Fibroblast of peridontal ligament (primary cell): Measurements from ENCODE around the gene GTPBP3.

ENCODE experiments used
- DNase-seq: peaks from one replicate; pipeline ENCODE4 v3.0.0-alpha.2; 2010; ENCODE audit errors: extremely low read depth

Gene GTPBP3

DNA sequence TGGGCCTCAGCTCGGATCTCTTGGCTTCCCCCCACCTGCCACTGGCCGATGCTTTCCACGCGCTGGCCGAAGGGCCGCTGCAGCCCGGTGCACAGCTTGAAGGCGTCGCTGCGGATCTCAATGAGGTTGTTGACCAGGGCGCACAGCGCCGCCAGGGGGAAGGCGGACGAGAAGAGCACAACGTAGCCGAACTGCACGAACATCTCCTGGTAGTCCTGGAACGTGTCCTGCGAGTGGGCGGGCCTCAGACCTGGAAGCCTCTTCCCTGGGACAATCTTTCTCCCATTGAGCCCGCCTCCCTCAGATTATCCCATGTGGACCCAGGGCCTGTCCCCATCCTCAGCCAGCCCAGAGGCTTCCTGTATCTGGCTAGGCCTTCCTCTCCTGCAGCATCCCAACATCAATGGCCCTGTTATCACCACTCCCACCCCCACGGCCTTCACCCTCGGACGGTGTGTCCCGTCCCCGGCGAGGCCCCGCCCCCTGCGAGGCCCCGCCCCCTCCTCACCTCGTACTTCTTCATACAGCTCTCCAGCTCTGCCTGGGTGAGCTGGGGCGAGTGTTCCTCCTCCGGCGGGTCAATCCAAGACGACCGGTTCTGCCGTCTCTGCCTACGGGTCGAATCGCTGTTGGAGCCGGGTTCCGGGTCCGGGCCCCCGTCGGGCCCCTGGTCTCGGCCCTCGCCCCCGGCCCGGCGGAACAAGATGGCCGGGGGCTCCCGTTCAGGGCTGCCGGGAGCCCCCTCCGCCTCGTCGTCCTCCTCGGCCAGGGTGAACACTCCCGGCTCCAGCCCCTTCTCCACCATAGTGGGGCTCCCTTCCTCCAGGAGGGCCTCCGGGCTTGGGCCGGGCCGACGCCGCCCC is 9.5 kb upstream of the GTPBP3 start:
- no peak for DNase-seq

DNA sequence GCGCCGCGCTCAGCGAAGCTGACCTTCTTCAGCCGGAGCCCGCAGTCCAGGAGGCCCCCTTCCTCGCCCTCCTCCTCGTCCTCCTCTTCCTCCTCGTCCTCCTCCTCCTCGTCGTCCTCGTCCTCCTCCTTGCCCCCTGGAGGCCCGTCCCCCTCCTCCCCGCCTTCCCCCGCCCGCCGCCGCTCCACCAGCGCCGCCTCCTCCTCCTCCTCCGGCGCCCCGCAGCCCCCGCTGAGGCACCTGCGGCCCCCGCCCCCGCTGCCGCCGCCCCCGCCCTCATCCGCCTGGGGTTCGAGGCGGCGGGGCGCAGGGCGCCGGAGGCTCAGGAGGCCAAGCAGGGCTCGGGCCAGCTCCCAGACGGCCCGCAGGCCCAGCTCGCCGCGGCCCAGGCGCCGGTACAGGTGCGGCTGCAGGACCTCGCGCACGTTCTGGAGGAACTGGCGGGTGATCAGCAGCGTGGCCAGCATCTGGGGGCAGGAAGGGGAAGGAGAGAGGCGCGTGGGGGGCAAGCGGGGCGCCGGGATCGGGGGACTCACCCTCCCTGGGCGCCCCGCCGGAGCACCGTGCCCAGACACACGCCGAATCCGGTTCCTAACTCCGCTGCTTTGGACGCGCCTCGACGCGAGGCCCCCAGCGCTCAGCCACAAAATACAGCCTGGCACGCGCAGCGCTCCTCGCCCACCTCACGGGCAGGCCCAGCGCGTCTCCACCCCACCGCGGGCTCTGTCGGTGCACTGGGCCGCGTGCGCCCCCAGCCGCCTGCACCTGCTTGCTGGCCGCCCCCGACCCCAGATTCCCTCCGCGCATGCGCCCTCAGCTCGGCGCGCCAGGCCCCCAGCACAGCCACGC is 8.6 kb upstream of the GTPBP3 start:
- DNase-seq = no peak

- DNase-seq = no peak
Observed at GRCh38 chr19:17329366-17330261, 7.7 kb upstream of the GTPBP3 start.

DNA sequence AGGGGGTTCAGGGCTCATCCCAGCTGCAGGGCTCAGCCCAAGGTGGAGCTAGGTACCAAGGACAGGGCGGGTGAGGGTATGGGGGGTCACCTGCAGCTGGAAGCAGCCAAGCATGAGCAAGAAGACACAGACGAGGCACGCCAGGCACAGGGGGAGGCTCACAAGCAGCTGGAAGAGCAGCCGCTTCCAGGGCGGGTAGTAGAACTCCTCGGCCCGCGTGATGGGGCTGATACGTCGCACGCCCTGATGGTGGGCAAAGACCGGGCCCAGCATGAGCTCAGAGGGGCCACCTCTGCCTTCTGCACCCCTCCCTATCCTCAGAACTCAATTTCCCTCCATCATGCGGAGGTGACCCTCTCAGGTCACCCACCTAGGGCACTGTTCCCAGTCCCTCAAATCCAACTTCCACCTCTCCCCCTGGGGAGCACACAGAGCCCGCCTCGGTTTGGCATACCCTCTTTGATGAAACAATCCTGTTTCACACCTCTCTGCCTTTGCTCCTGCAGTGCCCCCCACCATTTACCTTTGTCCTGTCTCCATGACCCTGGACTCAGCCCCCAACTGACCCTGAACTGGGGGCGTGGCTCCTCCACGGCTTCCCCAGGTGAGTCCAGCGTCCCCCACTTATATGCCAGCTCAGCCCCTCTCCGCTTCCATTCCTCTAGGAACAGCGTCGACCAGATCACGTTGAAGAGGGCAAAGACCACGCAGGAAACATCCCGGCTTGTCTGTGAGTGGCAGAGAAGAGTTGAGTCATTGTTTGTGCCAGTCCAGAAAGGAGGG is 6.9 kb upstream of the GTPBP3 start:
- no peak for DNase-seq

- DNase-seq = no peak
Observed at GRCh38 chr19:17331045-17331558, 6.3 kb upstream of the GTPBP3 start.

DNA sequence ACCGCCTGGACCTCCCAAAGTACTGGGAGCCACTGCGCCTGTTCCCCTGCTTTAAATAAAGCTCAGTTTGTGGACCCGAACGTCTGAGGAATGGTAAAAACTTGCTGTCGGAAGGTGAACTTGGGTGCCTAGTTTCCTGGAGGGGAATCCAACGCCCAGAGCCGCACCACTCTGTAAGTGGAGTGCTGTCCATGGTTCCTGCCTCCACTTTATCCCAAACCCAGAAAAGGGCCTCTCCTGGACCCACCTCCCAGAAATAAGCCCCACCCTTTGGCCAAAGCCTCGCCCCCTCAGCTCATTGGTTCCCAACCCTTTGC is 5.0 kb upstream of the GTPBP3 start:
- no peak for DNase-seq

DNA sequence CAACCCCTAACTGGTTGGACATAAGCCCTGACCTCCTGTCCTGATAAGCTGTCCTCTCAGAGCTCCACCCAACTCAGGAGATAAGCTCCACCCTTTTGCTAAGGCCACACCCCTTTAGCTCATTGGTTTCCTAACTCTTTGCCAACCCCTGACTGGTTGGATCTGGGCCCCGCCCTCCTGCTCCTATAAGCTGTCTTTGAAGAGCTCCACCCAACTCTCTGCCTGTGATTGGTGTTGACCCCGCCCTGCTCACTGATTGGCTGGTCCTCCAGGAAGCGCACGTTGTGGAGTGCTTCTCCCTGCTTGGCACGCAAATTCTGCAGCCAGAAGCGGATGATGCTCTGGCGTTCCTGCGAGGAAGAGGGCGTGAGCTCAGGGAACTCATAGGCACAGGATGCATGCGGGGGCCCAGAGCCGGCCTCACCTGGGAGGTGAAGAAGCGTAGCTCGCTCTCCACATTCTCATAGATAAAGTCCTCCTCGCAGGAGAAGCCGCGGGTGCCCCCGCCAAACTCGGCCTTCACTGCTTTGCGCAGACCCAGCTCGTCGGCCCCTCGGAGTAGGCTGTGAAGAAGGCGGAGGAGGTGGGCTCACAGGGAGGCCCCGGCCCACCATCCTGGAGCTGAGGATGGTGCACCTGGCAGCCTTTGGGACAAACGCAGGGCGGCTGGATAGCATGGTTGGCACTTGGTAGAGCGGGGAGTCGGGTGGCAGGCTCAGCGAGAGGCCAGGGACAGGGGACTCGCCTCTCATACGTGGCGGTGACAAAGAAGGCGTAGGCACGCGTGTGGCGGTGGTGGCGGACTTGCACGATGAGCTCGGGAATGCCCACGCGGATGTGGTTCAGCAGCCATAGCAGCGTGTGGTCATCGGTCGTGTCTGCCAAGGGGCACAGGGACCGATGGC is 4.4 kb upstream of the GTPBP3 start:
- DNase-seq = no peak

GRCh38 chr19:17333611-17334413 is 3.5 kb upstream of the GTPBP3 start:
- peak; percentile 73 for DNase-seq

- DNase-seq = peak; percentile 99
Observed at GRCh38 chr19:17334414-17335409, 2.6 kb upstream of the GTPBP3 start, which contains the start of gene ANO8. ANO8 (minus strand) TSS chr19:17334855; CDS start chr19:17334670, 185 bp downstream.

DNA sequence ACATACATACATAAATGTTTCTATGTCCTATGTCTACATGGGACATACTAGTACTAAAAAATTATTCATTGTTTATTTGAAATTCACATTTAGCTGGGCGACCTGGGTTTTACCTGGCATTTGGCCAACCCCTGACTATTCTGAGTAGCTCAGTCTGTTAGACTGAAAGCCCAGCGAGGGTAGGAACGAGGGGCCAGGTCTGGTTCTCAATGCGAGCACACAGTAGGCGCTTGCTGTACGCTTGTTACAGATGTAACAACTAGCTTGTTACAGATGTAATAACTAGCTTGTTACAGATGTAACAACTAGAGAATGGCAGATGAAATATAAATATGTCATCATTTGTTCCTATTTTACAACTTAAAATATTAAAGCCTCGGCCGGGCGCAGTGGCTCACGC is 1.8 kb upstream of the GTPBP3 start:
- no peak for DNase-seq

DNA sequence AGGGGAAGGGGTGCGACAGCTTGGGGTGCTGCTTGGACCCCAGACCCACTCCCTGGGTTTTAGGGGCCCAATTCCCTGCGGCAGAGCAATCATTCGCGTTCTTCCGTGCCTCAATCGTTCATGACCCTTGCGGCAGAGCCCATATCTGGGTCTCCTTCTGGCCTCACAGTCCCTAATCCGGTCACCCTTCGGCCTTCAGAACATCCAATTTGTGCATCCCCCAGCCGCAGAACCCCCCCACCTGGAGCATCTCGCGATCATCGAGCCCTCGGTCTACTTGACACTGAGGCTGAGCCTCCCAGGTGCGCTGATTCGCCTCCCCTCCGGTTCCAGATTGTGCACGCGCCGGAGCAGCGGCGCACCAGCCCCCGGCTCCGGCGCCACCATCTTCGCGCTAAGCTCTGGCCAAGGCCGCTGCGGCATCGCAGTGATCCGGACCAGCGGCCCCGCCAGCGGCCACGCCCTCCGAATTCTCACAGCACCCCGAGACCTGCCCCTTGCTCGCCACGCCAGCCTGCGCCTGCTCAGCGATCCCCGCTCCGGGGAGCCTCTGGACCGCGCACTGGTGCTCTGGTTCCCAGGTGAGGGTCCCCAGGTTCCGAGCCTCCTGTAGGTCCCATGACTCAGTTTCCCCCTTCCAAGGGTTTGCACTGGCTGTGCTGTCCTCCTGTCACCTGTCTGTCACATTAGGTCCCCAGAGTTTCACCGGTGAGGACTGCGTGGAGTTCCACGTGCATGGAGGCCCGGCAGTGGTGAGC is 501 bp downstream of the GTPBP3 start:
- no peak for DNase-seq

DNA sequence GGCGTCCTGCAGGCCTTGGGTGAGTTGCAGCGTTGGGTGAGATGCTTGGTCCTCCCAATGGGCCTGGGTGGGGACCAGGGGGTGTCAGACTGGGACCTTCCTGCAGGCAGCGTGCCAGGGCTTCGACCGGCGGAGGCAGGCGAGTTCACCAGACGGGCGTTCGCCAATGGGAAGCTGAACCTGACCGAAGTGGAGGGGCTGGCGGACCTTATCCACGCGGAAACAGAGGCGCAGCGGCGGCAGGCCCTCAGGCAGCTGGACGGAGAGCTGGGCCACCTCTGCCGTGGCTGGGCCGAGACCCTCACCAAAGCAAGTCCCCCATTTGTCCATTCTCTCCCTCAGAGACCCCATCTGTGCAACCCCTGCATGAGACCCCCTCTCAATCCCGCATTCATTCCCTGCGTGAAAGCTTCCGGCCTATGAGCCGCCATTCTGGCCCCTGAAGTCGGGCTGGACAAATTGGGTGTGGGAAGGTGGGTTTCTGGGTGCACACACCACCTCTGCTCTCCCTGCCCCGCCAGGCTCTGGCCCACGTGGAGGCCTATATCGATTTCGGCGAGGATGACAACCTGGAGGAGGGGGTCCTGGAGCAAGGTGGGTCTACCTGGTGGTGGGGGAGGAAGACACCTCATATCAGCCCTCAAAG is 1.2 kb downstream of the GTPBP3 start:
- no peak for DNase-seq

DNA sequence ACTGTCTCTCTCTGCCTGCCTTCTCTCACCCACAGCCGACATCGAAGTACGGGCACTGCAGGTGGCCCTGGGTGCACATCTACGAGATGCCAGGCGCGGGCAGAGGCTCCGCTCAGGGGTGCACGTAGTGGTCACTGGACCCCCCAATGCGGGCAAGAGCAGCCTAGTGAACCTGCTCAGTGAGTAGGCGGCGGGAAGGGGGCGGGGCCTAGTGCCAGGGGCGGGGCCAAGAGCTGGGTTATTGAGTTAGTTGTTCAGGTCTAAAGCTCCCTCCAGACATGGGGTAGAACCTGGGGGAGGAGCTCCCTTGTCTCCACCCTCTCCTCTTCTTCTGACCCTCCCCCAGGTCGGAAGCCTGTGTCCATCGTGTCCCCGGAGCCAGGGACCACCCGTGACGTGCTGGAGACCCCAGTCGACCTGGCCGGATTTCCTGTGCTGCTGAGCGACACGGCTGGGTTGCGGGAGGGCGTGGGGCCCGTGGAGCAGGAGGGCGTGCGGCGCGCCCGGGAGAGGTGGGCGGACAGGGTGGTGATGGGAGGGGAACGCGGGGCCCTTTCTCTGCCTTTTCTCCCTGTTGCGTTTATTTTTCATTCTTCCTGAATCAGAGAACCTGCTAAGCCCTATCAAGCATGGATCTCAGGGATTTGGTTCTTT is 1.9 kb downstream of the GTPBP3 start:
- DNase-seq = no peak

- DNase-seq = no peak
Observed at GRCh38 chr19:17340302-17340870, 3.0 kb downstream of the GTPBP3 start.

GRCh38 chr19:17340871-17341357 is 3.6 kb downstream of the GTPBP3 start:
- no peak for DNase-seq
